ENCODE measurements around the gene C1QC. TPM values are rescaled to one million over a fixed set of nuclear protein-coding genes. Genes with fewer than 3 reads are reported as not detected.
"Not testable (repeated sequence)": the region's sequence is repeated elsewhere in the genome, so short reads cannot be mapped to it uniquely, and the experiment has no call there.

C1QC gene
- total RNA-seq, 2 experiments from 2014 or later, result not detected

- intact Hi-C loops (cut with DNase I, micrococcal nuclease), result no loop called here
- no peak overlapping the region for H3K4me3 Mint-ChIP-seq
- no peaks in the 10 kb centered on the region for H3K9me3 Mint-ChIP-seq (ENCODE audit: low read depth)
- ChIA-PET POLR2A (interaction anchor here (0.6 kb wide), 1 partner anchor 220 kb away, joined by 7 read pairs; no protein-coding TSS in a partner anchor), CTCF (interaction anchor here (0.8 kb wide), 1 partner anchor 151 kb away, joined by 3 read pairs; no protein-coding TSS in a partner anchor)
- ATAC-seq (no peak), DNase-seq (no peak)
- no peak overlapping the region for H3K27ac Mint-ChIP-seq
- H3K36me3 Mint-ChIP-seq (ENCODE audit: low read depth), result no peaks in the 10 kb centered on the region
- no peaks in the 10 kb centered on the region for H3K4me1 Mint-ChIP-seq
- H3K27me3 Mint-ChIP-seq, result peaks cover 17% of the 10 kb centered on the region
These were observed 11.3 kb downstream of the C1QC start for GRCh38 chr1:22654692-22655091.

GRCh38 chr1:22658385-22659163, 15.1 kb downstream of the C1QC start:
- Mint-ChIP-seq H3K9me3 (ENCODE audit: low read depth) (no peaks in the 10 kb centered on the region), H3K27ac (no peak overlapping the region), H3K4me1 (no peaks in the 10 kb centered on the region), H3K36me3 (ENCODE audit: low read depth) (no peaks in the 10 kb centered on the region), H3K27me3 (peaks cover 16% of the 10 kb centered on the region), H3K4me3 (no peak overlapping the region)
- ChIA-PET POLR2A (no interaction called here), CTCF (no interaction called here)
- no peak for ATAC-seq
- intact Hi-C loops (cut with DNase I, micrococcal nuclease), result no loop called here
- no peak for DNase-seq

- CTCF ChIA-PET, result no interaction called here
- intact Hi-C loops (cut with DNase I, micrococcal nuclease), result no loop called here
These were observed 17.3 kb downstream of the C1QC start for GRCh38 chr1:22660716-22661241.

GRCh38 chr1:22661880-22662279, 18.4 kb downstream of the C1QC start:
- ChIA-PET POLR2A (no interaction called here), CTCF (no interaction called here)
- intact Hi-C loops (cut with DNase I, micrococcal nuclease), result no loop called here
- H3K27me3 Mint-ChIP-seq, result peaks cover 11% of the 10 kb centered on the region
- no peak for ATAC-seq
- H3K9me3 Mint-ChIP-seq (ENCODE audit: low read depth), result no peaks in the 10 kb centered on the region
- no peak overlapping the region for H3K27ac Mint-ChIP-seq
- no peaks in the 10 kb centered on the region for H3K36me3 Mint-ChIP-seq (ENCODE audit: low read depth)
- no peak for DNase-seq
- H3K4me1 Mint-ChIP-seq, result no peaks in the 10 kb centered on the region
- no peak overlapping the region for H3K4me3 Mint-ChIP-seq

More at GRCh38 chr1:22660716-22661241, 17.3 kb downstream of the C1QC start:
- Mint-ChIP-seq H3K27me3 (peaks cover 15% of the 10 kb centered on the region), H3K27ac (no peak overlapping the region), H3K36me3 (ENCODE audit: low read depth) (no peaks in the 10 kb centered on the region), H3K4me1 (no peaks in the 10 kb centered on the region), H3K4me3 (no peak overlapping the region), H3K9me3 (ENCODE audit: low read depth) (no peaks in the 10 kb centered on the region)
- POLR2A ChIA-PET, result no interaction called here
- ATAC-seq (no peak), DNase-seq (no peak)

GRCh38 chr1:22662318-22662717, 18.9 kb downstream of the C1QC start:
- no peak overlapping the region for H3K27ac Mint-ChIP-seq
- intact Hi-C loops (cut with DNase I, micrococcal nuclease), result no loop called here
- POLR2A ChIA-PET, result no interaction called here
- DNase-seq, result no peak
- CTCF ChIA-PET, result interaction anchor here (1.3 kb wide), 1 partner anchor 10 kb away, joined by 5 read pairs; no protein-coding TSS in a partner anchor
- peaks cover 9% of the 10 kb centered on the region for H3K27me3 Mint-ChIP-seq
- no peaks in the 10 kb centered on the region for H3K36me3 Mint-ChIP-seq (ENCODE audit: low read depth)
- no peaks in the 10 kb centered on the region for H3K9me3 Mint-ChIP-seq (ENCODE audit: low read depth)
- H3K4me3 Mint-ChIP-seq, result no peak overlapping the region
- ATAC-seq, result peak; percentile 65
- no peaks in the 10 kb centered on the region for H3K4me1 Mint-ChIP-seq

GRCh38 chr1:22662986-22663408, 19.6 kb downstream of the C1QC start:
- H3K4me1 Mint-ChIP-seq, result no peaks in the 10 kb centered on the region
- ATAC-seq (no peak), DNase-seq (no peak)
- intact Hi-C loops (cut with DNase I, micrococcal nuclease), result no loop called here
- H3K27me3 Mint-ChIP-seq, result peaks cover 10% of the 10 kb centered on the region
- no peak overlapping the region for H3K4me3 Mint-ChIP-seq
- H3K9me3 Mint-ChIP-seq (ENCODE audit: low read depth), result no peaks in the 10 kb centered on the region
- H3K27ac Mint-ChIP-seq, result no peak overlapping the region
- no peaks in the 10 kb centered on the region for H3K36me3 Mint-ChIP-seq (ENCODE audit: low read depth)
- CTCF ChIA-PET, result interaction anchor here (0.7 to 1.3 kb wide), 2 partner anchors 9 to 18 kb away, joined by 3 to 5 read pairs; no protein-coding TSS in a partner anchor
- POLR2A ChIA-PET, result no interaction called here

GRCh38 chr1:22665752-22666151, 22.3 kb downstream of the C1QC start:
- ChIA-PET CTCF (no interaction called here), POLR2A (no interaction called here)
- peaks cover 10% of the 10 kb centered on the region for H3K27me3 Mint-ChIP-seq
- DNase-seq (peak; percentile 16), ATAC-seq (no peak)
- H3K36me3 Mint-ChIP-seq (ENCODE audit: low read depth), result no peaks in the 10 kb centered on the region
- intact Hi-C loops (cut with DNase I, micrococcal nuclease), result no loop called here
- H3K27ac Mint-ChIP-seq, result no peak overlapping the region
- H3K4me3 Mint-ChIP-seq, result no peak overlapping the region
- H3K4me1 Mint-ChIP-seq, result no peaks in the 10 kb centered on the region
- H3K9me3 Mint-ChIP-seq (ENCODE audit: low read depth), result no peaks in the 10 kb centered on the region

GRCh38 chr1:22666412-22666811, 23.0 kb downstream of the C1QC start:
- no peaks in the 10 kb centered on the region for H3K9me3 Mint-ChIP-seq (ENCODE audit: low read depth)
- intact Hi-C loops (cut with DNase I, micrococcal nuclease), result no loop called here
- CTCF ChIA-PET, result interaction anchor here (0.6 to 0.7 kb wide), 2 partner anchors 192 to 266 kb away, joined by 3 read pairs; no protein-coding TSS in a partner anchor
- DNase-seq (no peak), ATAC-seq (no peak)
- POLR2A ChIA-PET, result interaction anchor here (0.6 kb wide), 1 partner anchor 81 kb away, joined by 3 read pairs; no protein-coding TSS in a partner anchor
- H3K27me3 Mint-ChIP-seq, result peaks cover 13% of the 10 kb centered on the region
- H3K4me1 Mint-ChIP-seq, result no peaks in the 10 kb centered on the region
- H3K36me3 Mint-ChIP-seq (ENCODE audit: low read depth), result no peaks in the 10 kb centered on the region
- H3K27ac Mint-ChIP-seq, result no peak overlapping the region
- H3K4me3 Mint-ChIP-seq, result no peak overlapping the region

- H3K4me1 Mint-ChIP-seq; POLR2A ChIA-PET; H3K4me3 Mint-ChIP-seq; intact Hi-C loops (cut with DNase I, micrococcal nuclease); ATAC-seq; CTCF ChIA-PET; DNase-seq; H3K9me3 Mint-ChIP-seq (ENCODE audit: low read depth); H3K27ac Mint-ChIP-seq; H3K36me3 Mint-ChIP-seq (ENCODE audit: low read depth): not testable (repeated sequence)
- H3K27me3 Mint-ChIP-seq, result peaks cover 29% of the 10 kb centered on the region
These were observed 25.4 kb downstream of the C1QC start for GRCh38 chr1:22668840-22669239.

- Mint-ChIP-seq H3K9me3 (ENCODE audit: low read depth) (no peaks in the 10 kb centered on the region), H3K4me3 (no peak overlapping the region), H3K27me3 (peaks cover 35% of the 10 kb centered on the region), H3K27ac (no peak overlapping the region), H3K36me3 (ENCODE audit: low read depth) (no peaks in the 10 kb centered on the region), H3K4me1 (no peaks in the 10 kb centered on the region)
- POLR2A ChIA-PET, result no interaction called here
- intact Hi-C loops (cut with DNase I, micrococcal nuclease), result no loop called here
- CTCF ChIA-PET, result interaction anchor here (0.6 to 0.9 kb wide), 3 partner anchors 20 to 107 kb away, joined by 3 to 4 read pairs (median 3); no protein-coding TSS in a partner anchor
- no peak for ATAC-seq
- DNase-seq, result no peak
These were observed 27.0 kb downstream of the C1QC start for GRCh38 chr1:22670352-22670975.

- ATAC-seq, result no peak
- Mint-ChIP-seq H3K4me1 (no peaks in the 10 kb centered on the region), H3K4me3 (no peak overlapping the region), H3K9me3 (ENCODE audit: low read depth) (no peaks in the 10 kb centered on the region), H3K27me3 (peaks cover 35% of the 10 kb centered on the region), H3K27ac (no peak overlapping the region), H3K36me3 (ENCODE audit: low read depth) (no peaks in the 10 kb centered on the region)
- intact Hi-C loops (cut with DNase I, micrococcal nuclease), result no loop called here
- no peak for DNase-seq
- ChIA-PET CTCF (interaction anchor here (0.9 to 1.4 kb wide), 2 partner anchors 9 to 16 kb away, joined by 4 to 5 read pairs; no protein-coding TSS in a partner anchor), POLR2A (no interaction called here)
These were observed 28.6 kb downstream of the C1QC start for GRCh38 chr1:22671999-22672398.
